OCI-LY7 (cell line): Measurements from ENCODE around the gene ZNF70. TPM values are rescaled to one million over a fixed set of nuclear protein-coding genes. Genes with fewer than 3 reads are reported as not detected.

Experiments used
- BruUV-seq: library from RNA; stranded (reverse); fragments of 400-500 nt; replicated peaks from 2 replicates; lab custom pipeline; 2021; lab: Mats Ljungman, UMichigan
- CTCF ChIA-PET: fragments of 300-600 bp; sonication (Branson Sonifier 250); formaldehyde crosslinking; loops from one replicate; lab custom pipeline; 2022; ENCODE audit warnings: antibody characterized with exemption; ENCODE audit not compliant: unreplicated experiment; lab: Charles Lee
- POLR2A ChIA-PET: fragments of 300-600 bp; sonication (Branson Sonifier 250); formaldehyde crosslinking; loops from one replicate; lab custom pipeline; 2022; ENCODE audit warnings: antibody characterized with exemption; lab: Charles Lee
- DNase-seq: peaks from one replicate; pipeline ENCODE4 v3.0.0-alpha.2; 2015; ENCODE audit warnings: low spot score
- H2AFZ ChIP-seq: fragments of 200-600 bp; sonication (generic), shearing (Covaris generic); 2 replicates; pipeline ENCODE4 v1.6.1; 2014; ENCODE audit warnings: mild to moderate bottlenecking, antibody characterized with exemption, low read length, moderate library complexity
- H3K27ac ChIP-seq: fragments of 200-600 bp; sonication (generic); 2 replicates; pipeline ENCODE4 v1.5.1; 2014; ENCODE audit warnings: mixed run types, low read depth, mild to moderate bottlenecking, moderate library complexity, low read length, inconsistent platforms; ENCODE audit not compliant: poor library complexity, severe bottlenecking
- H3K36me3 ChIP-seq: fragments of 200-600 bp; sonication (generic); 2 replicates; pipeline ENCODE4 v1.6.1; 2014; ENCODE audit warnings: mild to moderate bottlenecking, antibody characterized with exemption, low read length, moderate library complexity, mixed read lengths; ENCODE audit not compliant: insufficient read depth
- H3K4me1 ChIP-seq: fragments of 200-600 bp; sonication (generic); 2 replicates; pipeline ENCODE4 v1.5.1; 2014; ENCODE audit warnings: mild to moderate bottlenecking, low read length; ENCODE audit not compliant: insufficient read depth, poor library complexity, severe bottlenecking
- H3K4me2 ChIP-seq: fragments of 200-600 bp; sonication (generic); 2 replicates; pipeline ENCODE4 v1.6.1; 2014; ENCODE audit warnings: mild to moderate bottlenecking, low read length
- H3K4me3 ChIP-seq: fragments of 200-600 bp; sonication (generic); 2 replicates; pipeline ENCODE4 v1.5.1; 2014; ENCODE audit warnings: mild to moderate bottlenecking, low read depth, low read length; ENCODE audit not compliant: poor library complexity, severe bottlenecking
- H3K79me2 ChIP-seq: fragments of 200-600 bp; sonication (generic); 2 replicates; pipeline ENCODE4 v1.6.1; 2016; ENCODE audit warnings: low read depth, mild to moderate bottlenecking, low read length, moderate library complexity, mixed read lengths; ENCODE audit not compliant: insufficient read depth
- H3K9me2 ChIP-seq: fragments of 200-600 bp; sonication (generic); 2 replicates; pipeline ENCODE4 v1.6.1; 2016; ENCODE audit warnings: mild to moderate bottlenecking, low read length, mixed read lengths; ENCODE audit not compliant: insufficient read depth
- H3K9me3 ChIP-seq: fragments of 200-600 bp; sonication (generic); 2 replicates; pipeline ENCODE4 v1.6.1; 2014; ENCODE audit warnings: mild to moderate bottlenecking, mixed run types, low read length, mixed read lengths
- H4K20me1 ChIP-seq: fragments of 200-600 bp; sonication (generic); 2 replicates; pipeline ENCODE4 v1.6.1; 2014; ENCODE audit warnings: mild to moderate bottlenecking, antibody characterized with exemption, low read length, moderate library complexity, mixed read lengths; ENCODE audit not compliant: insufficient read depth
- CTCF ChIP-seq: fragments of 200-600 bp; sonication (generic); conservative IDR thresholded peaks from 2 replicates; pipeline ENCODE4 v1.5.1; 2014; ENCODE audit warnings: mild to moderate bottlenecking, antibody characterized with exemption, low read length, moderate library complexity, mixed read lengths
- EZH2phosphoT487 ChIP-seq: fragments of 200-600 bp; sonication (generic); IDR thresholded peaks from 2 replicates; pipeline ENCODE4 v1.6.1; 2018; ENCODE audit warnings: low read depth, borderline replicate concordance, mild to moderate bottlenecking, mixed run types, antibody characterized with exemption, low read length, moderate library complexity, mixed read lengths
- intact Hi-C: fragments of 100-400 bp; cut with micrococcal nuclease; formaldehyde crosslinking; loops from one replicate; pipeline ENCODE4 v1.10.0; 2022; ENCODE audit not compliant: unreplicated experiment
- total RNA-seq, 2 experiments: library from RNA; depleted of rRNA in 1 of 2; stranded (reverse); fragments of >200 nt in 1 of 2; shearing (Covaris generic) in 1 of 2; gene quantifications; 2 replicates each; pipeline ENCODE4 v1.2.3, GENCODE V29; 2014 to 2022

The ZNF70 gene
- total RNA-seq, 2 experiments from 2014 or later: 6.0 to 8.4 TPM

GRCh38 chr22:23769321-23769965, 18.5 kb upstream of the ZNF70 start:
- BruUV-seq: no TSS peak
- intact Hi-C loops: loop anchor here (2.0 to 5.0 kb wide), 3 partner anchors 69 to 227 kb away; partner anchors contain the start of gene DERL3
- no peaks in the 10 kb centered on the region for H3K9me3 ChIP-seq
- peak overlapping the region; percentile 74 for H3K27ac ChIP-seq
- H3K4me1 ChIP-seq: peaks cover 78% of the 10 kb centered on the region
- peak overlapping the region; percentile 98 for H3K4me2 ChIP-seq
- peaks cover 12% of the 10 kb centered on the region; the same call in 1 of the 2 replicates for H4K20me1 ChIP-seq
- H3K79me2 ChIP-seq: peaks cover 26% of the 10 kb centered on the region
- H2AFZ ChIP-seq: peak overlapping the region; percentile 75
- TF ChIP-seq CTCF (no peak), EZH2phosphoT487 (no peak)
- H3K9me2 ChIP-seq: no peaks in the 10 kb centered on the region
- peaks cover 25% of the 10 kb centered on the region for H3K36me3 ChIP-seq
- peak overlapping the region; percentile 99 for H3K4me3 ChIP-seq
- CTCF ChIA-PET: interaction anchor here (1.0 to 1.4 kb wide), 2 partner anchors 75 to 80 kb away, joined by 3 to 7 read pairs; no protein-coding TSS in a partner anchor
- POLR2A ChIA-PET: interaction anchor here (0.7 to 1.9 kb wide), 10 partner anchors 15 to 90 kb away, joined by 3 to 8 read pairs (median 4); partner anchors contain the start of genes SLC2A11 and VPREB3
- peak; percentile 75 for DNase-seq

- ChIA-PET POLR2A (interaction anchor here (0.7 to 1.8 kb wide), 5 partner anchors 12 to 90 kb away, joined by 3 to 9 read pairs (median 4); partner anchors contain the start of gene SLC2A11), CTCF (interaction anchor here (1.4 kb wide), 1 partner anchor 90 kb away, joined by 4 read pairs; the partner anchor contains the start of gene SLC2A11)
- peaks cover 38% of the 10 kb centered on the region for H3K36me3 ChIP-seq
- H3K79me2 ChIP-seq: peaks cover 26% of the 10 kb centered on the region
- TF ChIP-seq CTCF (peak; percentile 86), EZH2phosphoT487 (no peak)
- peak within 1 kb of the TSS; percentile 98 for H3K4me2 ChIP-seq
- intact Hi-C loops: loop anchor here (1.0 to 5.0 kb wide), 5 partner anchors 32 to 226 kb away; partner anchors contain the start of gene DERL3
- H3K4me1 ChIP-seq: peaks cover 80% of the 10 kb centered on the region
- H3K9me2 ChIP-seq: no peaks in the 10 kb centered on the region
- no peaks in the 10 kb centered on the region for H3K9me3 ChIP-seq
- H3K4me3 ChIP-seq: peak within 1 kb of the TSS; percentile 99
- H2AFZ ChIP-seq: peak within 1 kb of the TSS; percentile 34; the same call in 1 of the 2 replicates
- BruUV-seq: no TSS peak
- peaks cover 12% of the 10 kb centered on the region; the same call in 1 of the 2 replicates for H4K20me1 ChIP-seq
- peak; percentile 89 for DNase-seq
- peak within 1 kb of the TSS; percentile 74 for H3K27ac ChIP-seq
These were observed 17.0 kb upstream of the ZNF70 start, which contains the start of gene CHCHD10 for GRCh38 chr22:23767673-23768548. CHCHD10 (minus strand) TSS chr22:23767972; CDS start chr22:23767874, 98 bp downstream.
